Measurements from ENCODE around the gene CDH12. TPM values are rescaled to one million over a fixed set of nuclear protein-coding genes. Genes with fewer than 3 reads are reported as not detected.

Gene CDH12
- total RNA-seq, 1 donor from 2014 or later = not detected

DNA sequence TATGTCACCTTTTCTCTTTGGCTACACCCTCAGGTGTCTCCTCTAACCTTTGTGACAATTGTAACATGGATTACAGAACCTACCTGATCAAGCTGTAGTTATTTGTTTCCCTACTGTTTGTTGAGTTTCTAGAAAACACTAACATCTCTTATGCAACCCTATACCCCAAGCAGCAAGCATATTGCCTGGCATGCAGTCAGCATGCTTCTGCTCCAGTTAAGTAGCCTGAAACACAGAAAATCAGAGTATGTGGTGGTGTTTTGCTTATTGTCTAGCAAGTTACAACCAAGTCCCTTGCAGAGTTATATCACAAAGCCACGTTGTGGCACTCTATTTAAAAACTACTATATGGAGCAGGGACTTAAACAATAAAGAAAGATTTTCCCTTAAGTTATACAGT lies 131.1 kb downstream of the CDH12 start:
- peaks cover 4% of the 10 kb centered on the region for H3K9me3 ChIP-seq (ENCODE audit: insufficient read depth, low read depth, low read length)
- H3K79me2 ChIP-seq (ENCODE audit: insufficient read depth, low read length) = no peaks in the 10 kb centered on the region
- Mint-ChIP-seq H3K4me3 (ENCODE audit: unreplicated experiment) (no peak overlapping the region), H3K36me3 (ENCODE audit: low read depth, unreplicated experiment) (no peaks in the 10 kb centered on the region), H3K4me1 (ENCODE audit: low read depth, unreplicated experiment) (no peaks in the 10 kb centered on the region), H3K27me3 (ENCODE audit: low read depth, unreplicated experiment) (no peaks in the 10 kb centered on the region), H3K27ac (ENCODE audit: unreplicated experiment) (no peak overlapping the region), H3K9me3 (ENCODE audit: unreplicated experiment) (peaks cover 13% of the 10 kb centered on the region)
- H3K27me3 ChIP-seq (ENCODE audit: insufficient read depth, low read length) = no peaks in the 10 kb centered on the region
- H2AFZ ChIP-seq (ENCODE audit: low read depth, low read length) = no peak overlapping the region
- H4K20me1 ChIP-seq (ENCODE audit: insufficient read depth, low read length) = no peaks in the 10 kb centered on the region
- H3K4me2 ChIP-seq (ENCODE audit: low read length) = no peak overlapping the region
- H3K9ac ChIP-seq (ENCODE audit: low read length) = no peak overlapping the region
- no peak overlapping the region for H3K27ac ChIP-seq (ENCODE audit: low read depth, low read length)
- FAIRE-seq (no peak), DNase-seq (ENCODE audit: low read depth) (no peak)
- H3K4me1 ChIP-seq (ENCODE audit: insufficient read depth, low read length) = no peaks in the 10 kb centered on the region
- TF ChIP-seq, protein P1, sequence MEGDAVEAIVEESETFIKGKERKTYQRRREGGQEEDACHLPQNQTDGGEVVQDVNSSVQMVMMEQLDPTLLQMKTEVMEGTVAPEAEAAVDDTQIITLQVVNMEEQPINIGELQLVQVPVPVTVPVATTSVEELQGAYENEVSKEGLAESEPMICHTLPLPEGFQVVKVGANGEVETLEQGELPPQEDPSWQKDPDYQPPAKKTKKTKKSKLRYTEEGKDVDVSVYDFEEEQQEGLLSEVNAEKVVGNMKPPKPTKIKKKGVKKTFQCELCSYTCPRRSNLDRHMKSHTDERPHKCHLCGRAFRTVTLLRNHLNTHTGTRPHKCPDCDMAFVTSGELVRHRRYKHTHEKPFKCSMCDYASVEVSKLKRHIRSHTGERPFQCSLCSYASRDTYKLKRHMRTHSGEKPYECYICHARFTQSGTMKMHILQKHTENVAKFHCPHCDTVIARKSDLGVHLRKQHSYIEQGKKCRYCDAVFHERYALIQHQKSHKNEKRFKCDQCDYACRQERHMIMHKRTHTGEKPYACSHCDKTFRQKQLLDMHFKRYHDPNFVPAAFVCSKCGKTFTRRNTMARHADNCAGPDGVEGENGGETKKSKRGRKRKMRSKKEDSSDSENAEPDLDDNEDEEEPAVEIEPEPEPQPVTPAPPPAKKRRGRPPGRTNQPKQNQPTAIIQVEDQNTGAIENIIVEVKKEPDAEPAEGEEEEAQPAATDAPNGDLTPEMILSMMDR (IDR thresholded peaks at IDR 0.05; ENCODE audit: insufficient read depth, low read depth, low read length) = no peak
- TF ChIP-seq EZH2 (IDR thresholded peaks at IDR 0.05; ENCODE audit: insufficient read depth, low read length) = no peak
- H3K4me3 ChIP-seq (ENCODE audit: insufficient read depth, low read depth, low read length) = no peak overlapping the region
- H3K36me3 ChIP-seq (ENCODE audit: insufficient read depth, low read length) = no peaks in the 10 kb centered on the region

DNA sequence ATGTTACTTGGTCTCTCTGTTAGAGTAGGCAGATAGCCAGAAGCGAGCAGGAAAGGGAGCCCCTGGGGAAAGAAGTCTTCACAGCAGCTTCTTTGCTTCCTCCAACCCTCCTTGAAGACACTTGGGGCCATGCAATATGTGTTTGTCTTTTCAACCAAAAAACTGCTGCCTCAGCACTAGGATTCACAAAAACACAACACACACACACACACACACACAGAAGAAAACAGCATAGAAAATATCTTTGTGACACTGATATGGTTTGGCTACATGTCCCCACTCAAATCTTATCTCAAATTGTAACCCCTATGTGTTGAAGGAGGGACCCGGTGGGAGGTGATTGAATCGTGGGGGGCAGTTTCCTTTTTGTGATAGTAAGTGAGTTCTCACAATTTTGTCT lies 133.3 kb downstream of the CDH12 start:
- Mint-ChIP-seq H3K27ac (ENCODE audit: unreplicated experiment) (no peak overlapping the region), H3K9me3 (ENCODE audit: unreplicated experiment) (peaks cover 13% of the 10 kb centered on the region), H3K4me3 (ENCODE audit: unreplicated experiment) (no peak overlapping the region), H3K4me1 (ENCODE audit: low read depth, unreplicated experiment) (no peaks in the 10 kb centered on the region), H3K36me3 (ENCODE audit: low read depth, unreplicated experiment) (no peaks in the 10 kb centered on the region), H3K27me3 (ENCODE audit: low read depth, unreplicated experiment) (no peaks in the 10 kb centered on the region)
- Histone ChIP-seq H3K4me2 (ENCODE audit: low read length) (no peak overlapping the region), H3K79me2 (ENCODE audit: insufficient read depth, low read length) (no peaks in the 10 kb centered on the region), H3K4me1 (ENCODE audit: insufficient read depth, low read length) (no peaks in the 10 kb centered on the region), H3K9ac (ENCODE audit: low read length) (no peak overlapping the region), H3K36me3 (ENCODE audit: insufficient read depth, low read length) (no peaks in the 10 kb centered on the region), H3K9me3 (ENCODE audit: insufficient read depth, low read depth, low read length) (peaks cover 4% of the 10 kb centered on the region), H2AFZ (ENCODE audit: low read depth, low read length) (no peak overlapping the region), H3K27ac (ENCODE audit: low read depth, low read length) (no peak overlapping the region), H3K27me3 (ENCODE audit: insufficient read depth, low read length) (no peaks in the 10 kb centered on the region), H3K4me3 (ENCODE audit: insufficient read depth, low read depth, low read length) (no peak overlapping the region), H4K20me1 (ENCODE audit: insufficient read depth, low read length) (no peaks in the 10 kb centered on the region)
- no peak for TF ChIP-seq EZH2 (IDR thresholded peaks at IDR 0.05; ENCODE audit: insufficient read depth, low read length)
- TF ChIP-seq, protein P1 (IDR thresholded peaks at IDR 0.05; ENCODE audit: insufficient read depth, low read depth, low read length) = no peak
- FAIRE-seq (no peak), DNase-seq (ENCODE audit: low read depth) (no peak)

DNA sequence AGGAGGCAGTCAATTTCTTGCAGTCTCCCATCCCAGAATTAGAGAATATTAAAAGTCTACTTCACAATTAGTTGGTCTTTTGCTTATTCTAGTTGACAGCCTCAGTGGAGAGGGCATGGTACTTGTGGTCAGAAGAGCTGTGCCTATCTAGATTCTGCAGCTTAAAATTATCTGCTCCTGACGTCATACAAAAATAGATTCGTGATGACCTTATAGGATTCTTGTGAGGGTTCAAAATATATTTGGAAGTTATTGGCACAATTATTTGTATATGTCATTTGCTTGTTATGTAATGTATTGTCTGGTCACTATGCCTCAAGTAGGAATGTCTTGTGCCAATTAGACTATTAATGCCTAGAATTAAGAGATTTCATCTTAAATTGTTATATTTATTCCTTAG lies 142.5 kb downstream of the CDH12 start:
- FAIRE-seq (no peak), DNase-seq (ENCODE audit: low read depth) (no peak)
- Histone ChIP-seq H3K4me2 (ENCODE audit: low read length) (no peak overlapping the region), H3K9ac (ENCODE audit: low read length) (no peak overlapping the region), H2AFZ (ENCODE audit: low read depth, low read length) (no peak overlapping the region), H3K4me1 (ENCODE audit: insufficient read depth, low read length) (no peaks in the 10 kb centered on the region), H3K79me2 (ENCODE audit: insufficient read depth, low read length) (no peaks in the 10 kb centered on the region), H3K36me3 (ENCODE audit: insufficient read depth, low read length) (no peaks in the 10 kb centered on the region), H3K4me3 (ENCODE audit: insufficient read depth, low read depth, low read length) (no peak overlapping the region), H3K27ac (ENCODE audit: low read depth, low read length) (no peak overlapping the region), H4K20me1 (ENCODE audit: insufficient read depth, low read length) (no peaks in the 10 kb centered on the region), H3K9me3 (ENCODE audit: insufficient read depth, low read depth, low read length) (no peaks in the 10 kb centered on the region), H3K27me3 (ENCODE audit: insufficient read depth, low read length) (no peaks in the 10 kb centered on the region)
- Mint-ChIP-seq H3K27ac (ENCODE audit: unreplicated experiment) (no peak overlapping the region), H3K4me3 (ENCODE audit: unreplicated experiment) (no peak overlapping the region), H3K36me3 (ENCODE audit: low read depth, unreplicated experiment) (no peaks in the 10 kb centered on the region), H3K27me3 (ENCODE audit: low read depth, unreplicated experiment) (no peaks in the 10 kb centered on the region), H3K4me1 (ENCODE audit: low read depth, unreplicated experiment) (no peaks in the 10 kb centered on the region), H3K9me3 (ENCODE audit: unreplicated experiment) (no peaks in the 10 kb centered on the region)
- TF ChIP-seq, protein P1 (IDR thresholded peaks at IDR 0.05; ENCODE audit: insufficient read depth, low read depth, low read length) = no peak
- TF ChIP-seq EZH2 (IDR thresholded peaks at IDR 0.05; ENCODE audit: insufficient read depth, low read length) = no peak
